Measurements from ENCODE around the gene KRTAP5-1.
"Not testable (repeated sequence)": the region's sequence is repeated elsewhere in the genome, so short reads cannot be mapped to it uniquely, and the experiment has no call there.

The KRTAP5-1 gene, protein sequence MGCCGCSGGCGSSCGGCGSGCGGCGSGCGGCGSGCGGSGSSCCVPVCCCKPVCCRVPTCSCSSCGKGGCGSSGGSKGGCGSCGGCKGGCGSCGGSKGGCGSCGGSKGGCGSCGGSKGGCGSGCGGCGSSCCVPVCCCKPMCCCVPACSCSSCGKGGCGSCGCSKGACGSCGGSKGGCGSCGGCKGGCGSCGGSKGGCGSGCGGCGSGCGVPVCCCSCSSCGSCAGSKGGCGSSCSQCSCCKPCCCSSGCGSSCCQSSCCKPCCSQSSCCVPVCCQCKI

DNA sequence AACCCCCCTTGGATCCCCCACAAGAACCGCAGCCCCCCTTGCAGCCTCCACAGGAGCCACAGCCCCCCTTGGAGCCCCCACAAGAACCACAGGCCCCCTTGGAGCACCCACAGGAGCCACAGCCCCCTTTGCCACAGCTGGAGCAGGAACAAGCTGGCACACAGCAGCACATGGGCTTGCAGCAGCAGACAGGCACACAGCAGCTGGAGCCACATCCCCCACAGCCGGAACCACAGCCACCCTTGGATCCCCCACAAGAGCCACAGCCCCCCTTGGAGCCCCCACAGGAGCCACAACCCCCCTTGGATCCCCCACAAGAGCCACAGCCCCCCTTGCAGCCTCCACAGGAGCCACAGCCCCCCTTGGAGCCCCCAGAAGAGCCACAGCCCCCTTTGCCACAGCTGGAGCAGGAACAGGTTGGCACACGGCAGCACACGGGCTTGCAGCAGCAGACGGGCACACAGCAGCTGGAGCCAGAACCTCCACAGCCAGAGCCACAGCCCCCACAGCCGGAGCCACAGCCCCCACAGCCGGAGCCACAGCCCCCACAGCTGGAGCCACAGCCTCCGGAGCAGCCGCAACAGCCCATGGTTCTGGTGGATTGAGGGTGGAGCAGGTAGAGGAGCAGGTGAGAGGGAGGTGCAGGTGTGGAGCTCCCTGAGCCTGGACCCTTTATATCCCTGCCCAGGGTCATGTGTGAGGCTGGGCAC lies at the start of gene KRTAP5-1:
KRTAP5-1 (minus strand) TSS at position 623 of the 710 bp plus-strand sequence; CDS start at position 589, 34 bp downstream.
- DNase-seq = not testable (repeated sequence)

DNA sequence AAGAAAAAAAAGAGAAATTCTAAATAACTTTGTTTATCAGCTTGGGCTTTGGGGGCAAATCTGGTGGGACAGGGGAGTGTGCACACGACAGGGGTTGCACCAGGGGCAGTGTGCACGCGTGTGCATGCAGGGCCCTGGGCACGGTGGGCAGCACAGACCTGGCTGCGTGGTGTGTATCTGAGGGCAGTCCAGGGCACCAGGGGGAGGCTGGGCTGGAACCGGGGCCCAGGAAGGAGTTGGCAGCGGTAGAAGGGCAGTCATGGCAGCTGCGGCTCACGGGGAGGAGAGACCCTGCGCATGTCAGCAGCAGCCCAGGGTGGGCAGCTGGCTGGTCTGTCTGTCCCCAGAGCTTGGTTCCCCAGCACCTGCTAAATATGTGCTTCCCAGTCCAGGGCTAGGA lies 48.8 kb upstream of the KRTAP5-1 start:
- DNase-seq = no peak

DNA sequence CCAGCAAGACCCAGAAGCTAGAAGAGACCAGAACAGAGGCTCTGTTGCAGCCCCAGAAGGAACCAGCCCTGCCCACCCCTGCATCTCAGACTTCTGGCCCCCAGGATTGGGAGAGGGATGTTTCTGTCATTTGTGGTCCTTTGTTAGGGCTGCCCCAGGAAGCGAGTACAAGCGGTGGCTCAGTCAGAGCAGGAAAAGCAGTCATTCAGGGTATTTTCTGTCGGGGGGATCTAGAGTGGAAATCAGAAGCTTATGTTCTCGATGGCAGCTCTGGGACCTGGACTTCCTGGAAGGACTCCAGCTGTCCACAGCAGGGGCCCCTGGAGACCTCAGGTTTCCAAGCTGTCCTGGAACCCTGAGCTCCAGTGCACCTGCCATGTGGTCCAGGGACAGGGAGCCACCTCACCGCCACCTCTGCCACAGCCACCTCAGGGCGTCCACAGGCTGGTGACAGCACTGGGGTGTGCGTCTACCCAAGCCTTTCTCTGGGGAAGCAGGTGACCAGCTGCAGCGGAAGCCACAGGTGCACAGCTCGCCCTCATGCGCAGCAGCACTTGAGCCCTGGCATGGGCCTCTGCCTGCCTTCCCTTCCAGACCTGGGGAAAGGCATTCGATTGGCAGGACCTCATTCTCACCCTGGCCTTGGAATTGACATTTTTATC lies 47.1 kb upstream of the KRTAP5-1 start:
- DNase-seq = no peak

DNA sequence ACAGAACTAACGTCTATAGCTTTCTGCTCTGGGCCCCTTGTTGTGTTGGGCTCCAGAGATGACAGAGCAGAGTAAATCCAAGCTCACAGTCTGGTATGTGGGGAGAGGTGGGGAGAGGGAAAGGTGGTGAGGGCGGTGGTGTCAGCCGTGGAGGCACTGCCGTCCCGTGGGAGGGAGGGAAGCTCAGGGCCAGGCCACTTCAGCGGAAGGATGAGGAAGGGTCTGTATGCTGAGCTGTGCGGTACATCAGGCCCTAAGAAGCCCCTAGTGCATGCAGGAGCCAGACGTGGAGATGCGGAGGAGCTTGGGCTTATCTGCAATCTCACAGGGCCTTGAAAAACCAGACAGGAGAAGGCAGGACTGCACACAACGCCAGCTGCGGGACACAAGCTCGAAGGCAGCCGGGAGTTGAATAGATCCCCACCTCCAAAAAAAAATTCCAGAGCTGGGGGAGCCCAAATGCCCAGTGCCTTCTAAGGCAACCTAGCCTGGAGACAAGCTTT lies 46.0 kb upstream of the KRTAP5-1 start:
- DNase-seq = no peak

DNA sequence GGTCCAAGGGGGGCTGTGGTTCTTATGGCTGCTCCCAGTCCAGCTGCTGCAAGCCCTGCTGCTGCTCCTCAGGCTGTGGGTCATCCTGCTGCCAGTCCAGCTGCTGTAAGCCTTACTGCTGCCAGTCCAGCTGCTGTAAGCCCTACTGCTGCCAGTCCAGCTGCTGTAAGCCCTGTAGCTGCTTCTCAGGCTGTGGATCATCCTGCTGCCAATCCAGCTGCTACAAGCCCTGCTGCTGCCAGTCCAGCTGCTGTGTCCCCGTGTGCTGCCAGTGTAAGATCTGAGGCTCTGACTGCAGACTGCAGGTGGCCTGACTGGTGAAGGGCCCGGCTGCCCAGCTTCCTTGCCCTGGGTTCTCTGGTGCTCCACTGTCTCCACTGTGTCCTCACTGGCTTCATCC lies 45.2 kb upstream of the KRTAP5-1 start:
- no peak for DNase-seq

DNA sequence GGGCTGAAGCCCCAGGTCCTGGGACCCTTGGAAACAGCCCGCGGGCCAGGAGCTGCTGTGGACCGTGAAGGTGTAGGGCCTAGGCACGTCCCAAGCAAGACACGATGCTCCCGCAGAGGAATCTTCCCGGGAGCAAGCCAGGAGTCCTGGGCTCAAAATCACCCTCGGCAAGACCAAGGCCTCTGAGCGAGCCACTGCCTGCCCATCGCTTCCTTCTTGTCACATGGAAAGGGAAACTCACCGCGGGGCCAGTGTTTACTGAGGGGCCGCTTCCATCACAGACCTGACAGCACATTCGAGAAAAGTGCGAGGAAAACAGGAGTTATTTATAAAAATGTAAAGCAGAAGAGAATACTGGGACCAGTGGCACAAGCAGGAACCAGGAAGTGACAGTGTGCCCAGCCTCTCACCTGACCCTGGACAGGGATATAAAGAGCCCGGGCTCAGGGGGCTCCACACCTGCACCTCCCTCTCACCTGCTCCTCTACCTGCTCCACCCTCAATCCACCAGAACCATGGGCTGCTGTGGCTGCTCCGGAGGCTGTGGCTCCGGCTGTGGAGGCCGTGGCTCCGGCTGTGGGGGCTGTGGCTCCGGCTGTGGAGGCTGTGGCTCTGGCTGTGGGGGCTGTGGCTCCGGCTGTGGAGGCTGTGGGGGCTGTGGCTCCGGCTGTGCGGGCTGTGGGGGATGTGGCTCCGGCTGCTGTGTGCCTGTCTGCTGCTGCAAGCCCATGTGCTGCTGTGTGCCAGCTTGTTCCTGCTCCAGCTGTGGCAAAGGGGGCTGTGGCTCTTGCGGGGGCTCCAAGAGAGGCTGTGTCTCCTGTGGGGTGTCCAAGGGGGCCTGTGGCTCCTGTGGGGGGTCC lies 44.5 kb upstream of the KRTAP5-1 start, which contains the start of gene KRTAP5-5:
KRTAP5-5 (plus strand) TSS at position 450 of the 860 bp plus-strand sequence; CDS start at position 516, 66 bp downstream.
- no peak for DNase-seq

DNA sequence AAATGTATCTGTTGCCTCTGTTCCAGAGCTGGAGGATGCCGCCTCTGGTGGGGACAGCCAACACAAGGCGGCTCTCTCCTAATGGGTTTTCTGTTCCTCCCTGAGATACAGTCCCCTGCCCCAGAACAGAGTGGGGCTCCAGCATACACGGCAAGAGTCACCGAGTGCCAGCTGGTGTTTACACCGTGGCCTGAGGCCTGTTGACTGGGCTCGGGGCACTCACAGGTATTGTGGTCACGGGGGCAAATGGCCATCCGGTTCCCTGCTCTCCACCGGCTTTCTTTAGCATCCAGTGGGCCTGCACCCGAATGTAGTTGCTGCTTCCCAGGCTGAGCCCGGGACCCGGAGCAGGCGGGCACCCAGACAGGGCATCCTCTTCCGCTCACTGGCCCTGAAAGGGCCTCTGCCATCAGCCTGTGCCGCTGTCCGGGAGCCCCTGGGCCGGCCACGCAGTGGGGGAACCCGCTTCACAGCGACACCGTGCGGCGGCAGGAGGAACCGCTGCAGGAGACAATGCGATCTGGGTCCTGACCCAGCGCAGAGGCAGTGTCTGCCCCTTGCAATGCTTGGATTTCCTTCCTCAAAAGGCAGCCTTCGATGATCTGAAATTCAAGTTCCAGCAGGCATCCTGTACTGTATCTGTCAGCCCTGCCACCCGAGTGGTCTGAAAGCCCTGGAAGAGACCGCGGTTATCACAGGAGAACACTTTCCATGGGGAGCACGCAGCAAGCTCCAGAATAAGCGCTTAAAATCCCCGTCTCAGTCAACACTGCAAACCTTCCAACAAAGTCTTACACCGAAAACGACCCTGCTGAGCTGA lies 43.6 kb upstream of the KRTAP5-1 start:
- peak in 39 of 51 donors; percentile 3 to 75 (median 40) for DNase-seq

DNA sequence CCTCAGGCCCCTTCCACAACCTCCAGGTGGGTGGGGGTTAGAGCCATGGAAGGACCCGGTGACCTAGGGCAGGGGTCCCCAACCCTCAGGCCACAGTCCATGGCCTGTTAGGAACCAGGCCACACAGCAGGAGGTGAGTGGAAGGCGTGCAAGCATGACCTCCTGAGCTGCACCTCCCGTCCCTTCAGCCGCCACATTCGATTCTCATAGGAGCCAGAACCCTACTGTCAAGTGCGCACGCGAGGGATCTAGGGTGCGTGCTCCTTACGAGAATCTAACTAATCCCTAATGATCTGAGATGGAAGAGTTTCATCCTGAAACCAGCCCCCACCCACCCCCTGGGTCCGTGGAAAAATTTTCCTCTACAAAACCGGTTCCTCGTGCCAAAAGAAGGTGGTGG lies 40.5 kb upstream of the KRTAP5-1 start:
- DNase-seq = no peak

DNA sequence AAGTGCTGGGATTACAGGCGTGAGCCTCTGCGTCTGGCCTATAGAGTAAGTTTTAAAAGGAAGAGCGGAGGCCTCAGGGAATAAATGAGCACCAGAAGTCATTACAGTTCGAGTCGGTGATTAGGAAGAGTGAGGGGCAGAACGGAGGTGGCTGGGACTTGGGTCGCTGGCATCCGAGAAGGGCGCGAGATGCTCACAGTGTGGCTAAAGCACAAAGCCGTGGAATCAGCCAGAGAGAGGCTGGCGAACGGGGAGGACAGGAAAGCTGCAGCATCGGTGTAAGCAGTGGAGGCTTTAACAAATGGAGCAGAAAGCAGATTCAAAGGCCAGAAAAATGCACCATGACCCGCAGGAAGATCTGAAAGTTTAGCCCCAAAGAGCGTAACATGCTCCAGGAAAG lies 39.5 kb upstream of the KRTAP5-1 start:
- no peak for DNase-seq

DNA sequence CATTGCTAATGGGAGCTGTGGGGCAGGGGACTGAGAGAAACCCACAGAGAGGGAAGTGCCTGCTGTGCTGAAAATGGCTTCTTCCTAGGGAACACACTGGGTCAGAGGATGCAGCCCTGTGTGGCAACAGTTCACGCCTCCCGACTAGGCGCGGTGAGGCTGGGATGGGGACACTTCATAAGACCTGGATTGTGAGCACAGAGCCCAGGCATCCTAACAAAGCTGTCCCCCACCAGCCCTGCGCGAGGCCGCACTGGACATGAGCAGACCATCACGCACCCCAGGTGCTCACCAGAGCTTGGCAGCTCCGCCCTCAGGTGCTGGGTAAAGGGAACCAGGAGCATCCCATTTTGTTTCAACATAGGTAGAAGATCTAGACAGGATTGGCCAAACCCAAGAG lies 38.6 kb upstream of the KRTAP5-1 start:
- no peak for DNase-seq

DNA sequence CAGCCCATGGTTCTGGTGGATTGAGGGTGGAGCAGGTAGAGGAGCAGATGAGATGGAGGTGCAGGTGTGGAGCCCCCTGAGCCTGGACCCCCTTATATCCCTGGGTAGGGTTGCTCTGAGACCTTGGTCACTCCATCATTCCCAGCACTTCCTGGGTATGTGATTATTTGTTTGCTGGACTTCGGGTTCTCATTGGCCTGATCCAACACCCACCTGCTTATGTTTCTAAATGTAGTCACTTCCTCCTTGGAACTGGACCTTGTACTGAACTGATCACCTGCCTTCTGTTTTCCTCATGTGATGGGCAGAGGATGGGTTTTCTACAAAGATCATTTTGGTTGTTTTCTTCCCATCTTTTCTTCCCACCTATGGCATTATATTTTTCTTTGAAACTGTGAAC lies 37.0 kb upstream of the KRTAP5-1 start, which contains the start of gene KRTAP5-4:
KRTAP5-4 (minus strand) TSS at position 53 of the 400 bp plus-strand sequence; CDS start at position 8, 45 bp downstream.
- DNase-seq = no peak

DNA sequence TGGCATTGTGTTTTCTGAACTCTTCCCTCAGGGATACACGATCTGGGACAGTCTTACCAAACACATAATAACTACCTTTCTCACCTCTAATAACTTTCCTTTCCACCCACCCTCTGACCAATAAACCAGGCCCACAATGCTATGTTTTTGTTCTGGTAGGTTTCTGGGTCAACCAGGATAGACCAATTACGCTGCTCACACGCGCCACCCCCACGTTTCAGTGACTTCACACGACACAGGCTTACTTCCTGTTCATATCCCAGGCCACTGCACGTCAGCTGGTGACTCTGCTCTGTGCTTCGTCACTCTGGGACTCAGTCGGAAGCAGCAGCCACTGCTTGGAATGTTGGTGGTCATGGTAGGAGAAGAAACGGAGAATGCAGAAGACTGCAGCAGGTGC lies 34.4 kb upstream of the KRTAP5-1 start:
- DNase-seq = no peak

DNA sequence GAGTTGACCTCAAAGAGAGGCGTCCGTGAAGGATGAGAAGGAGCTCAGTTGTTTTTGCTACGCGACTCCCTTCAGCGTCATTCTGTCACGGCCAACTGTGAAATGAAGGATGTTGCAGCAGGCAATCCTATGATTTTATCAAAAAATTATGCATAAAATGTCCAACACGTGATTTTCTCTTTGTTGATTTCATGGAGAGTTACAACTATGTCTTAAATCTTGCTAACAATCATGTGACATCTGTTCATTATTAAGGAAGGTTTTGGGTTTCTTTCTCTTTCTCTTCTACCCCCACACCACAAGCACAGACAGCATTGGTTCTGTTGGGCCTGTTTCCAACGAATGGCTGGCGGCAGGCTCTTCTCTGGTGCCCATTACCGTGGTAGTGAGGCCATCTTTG lies 33.1 kb upstream of the KRTAP5-1 start:
- DNase-seq = no peak

DNA sequence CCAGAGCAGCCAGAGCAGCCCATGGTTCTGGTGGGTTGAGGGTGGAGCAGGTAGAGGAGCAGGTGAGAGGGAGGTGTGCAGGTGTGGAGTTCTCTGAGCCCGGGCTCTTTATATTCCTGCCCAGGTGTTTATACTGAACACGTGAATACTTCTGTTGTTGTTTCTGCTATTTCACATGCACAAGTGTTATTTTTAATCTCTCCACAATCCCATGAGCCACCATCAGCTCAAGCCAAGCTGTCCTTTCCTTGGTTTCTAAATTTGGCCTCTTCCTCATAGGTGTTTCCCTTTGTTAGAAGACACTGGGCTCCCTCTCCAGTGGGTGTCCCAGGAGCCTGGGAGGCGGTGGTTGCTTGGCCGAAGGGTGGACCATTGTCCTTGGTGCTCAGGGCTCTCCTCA lies 23.3 kb upstream of the KRTAP5-1 start, which contains the start of gene KRTAP5-3:
KRTAP5-3 (minus strand) TSS at position 101 of the 400 bp plus-strand sequence; CDS start at position 23, 78 bp downstream.
- DNase-seq = no peak

DNA sequence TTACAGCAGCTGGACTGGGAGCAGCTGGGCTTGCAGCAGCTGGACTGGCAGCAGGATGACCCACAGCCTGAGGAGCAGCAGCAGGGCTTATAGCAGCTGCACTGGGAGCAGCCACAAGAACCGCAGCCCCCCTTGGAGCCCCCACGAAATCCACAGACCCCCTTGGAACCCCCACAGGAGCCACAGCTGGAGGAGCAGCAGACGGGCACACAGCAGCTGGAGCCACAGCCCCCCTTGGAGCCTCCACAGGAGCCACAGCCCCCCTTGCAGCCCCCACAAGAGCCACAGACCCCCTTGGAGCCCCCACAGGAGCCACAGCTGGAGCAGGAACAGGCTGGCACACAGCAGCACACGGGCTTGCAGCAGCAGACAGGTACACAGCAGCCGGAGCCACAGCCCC lies 22.8 kb upstream of the KRTAP5-1 start:
- not testable (repeated sequence) for DNase-seq

DNA sequence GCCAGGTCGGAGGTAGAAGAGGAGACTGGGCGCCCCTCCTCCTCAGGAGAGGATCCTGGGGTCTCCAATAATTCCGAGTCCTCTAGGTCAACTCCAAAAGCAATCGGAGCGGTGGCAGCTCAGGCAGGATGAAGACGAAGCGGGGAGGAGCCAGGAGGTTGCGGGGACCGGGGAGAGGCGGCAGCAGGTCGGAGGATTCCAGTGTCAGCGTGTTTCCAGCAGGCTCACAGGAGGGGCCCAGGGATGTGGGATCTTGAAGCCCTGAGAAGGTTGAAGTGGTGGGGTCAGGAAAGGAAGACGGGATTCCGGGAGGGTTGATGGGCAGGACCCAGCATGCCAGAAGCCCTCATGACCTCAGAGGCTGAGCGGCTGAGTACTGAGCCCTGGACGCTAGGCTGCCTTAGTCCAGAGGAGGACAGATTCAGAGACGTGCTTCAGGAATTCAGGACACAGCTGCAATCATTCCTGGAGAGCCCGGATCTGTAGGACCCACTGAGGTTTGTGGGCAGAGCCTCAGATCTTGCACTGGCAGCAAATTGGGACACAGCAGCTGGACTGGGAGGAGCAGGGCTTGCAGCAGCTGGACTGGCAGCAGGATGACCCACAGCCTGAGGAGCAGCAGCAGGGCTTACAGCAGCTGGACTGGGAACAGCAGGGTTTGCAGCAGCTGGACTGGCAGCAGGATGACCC lies 22.2 kb upstream of the KRTAP5-1 start:
- DNase-seq = not testable (repeated sequence)

DNA sequence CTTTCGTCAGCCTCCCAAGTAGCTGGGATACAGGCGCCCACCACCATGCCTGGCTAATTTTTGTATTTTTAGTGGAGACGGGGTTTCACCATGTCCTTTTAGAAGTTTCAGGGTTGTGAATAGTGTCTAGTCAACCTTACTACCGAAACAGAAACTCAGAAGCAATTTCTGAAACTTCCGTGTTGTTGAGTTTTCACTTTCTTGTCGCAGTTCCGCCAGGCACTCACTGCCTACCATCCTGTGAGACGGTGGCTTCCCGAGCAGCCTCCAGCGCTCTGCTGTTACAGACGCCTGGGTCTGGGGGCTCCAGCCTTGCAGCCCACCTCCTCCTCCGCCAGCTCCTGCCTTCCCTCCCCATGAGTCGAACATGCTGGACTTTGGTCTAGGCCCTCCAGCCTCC lies 20.8 kb upstream of the KRTAP5-1 start:
- not testable (repeated sequence) for DNase-seq

DNA sequence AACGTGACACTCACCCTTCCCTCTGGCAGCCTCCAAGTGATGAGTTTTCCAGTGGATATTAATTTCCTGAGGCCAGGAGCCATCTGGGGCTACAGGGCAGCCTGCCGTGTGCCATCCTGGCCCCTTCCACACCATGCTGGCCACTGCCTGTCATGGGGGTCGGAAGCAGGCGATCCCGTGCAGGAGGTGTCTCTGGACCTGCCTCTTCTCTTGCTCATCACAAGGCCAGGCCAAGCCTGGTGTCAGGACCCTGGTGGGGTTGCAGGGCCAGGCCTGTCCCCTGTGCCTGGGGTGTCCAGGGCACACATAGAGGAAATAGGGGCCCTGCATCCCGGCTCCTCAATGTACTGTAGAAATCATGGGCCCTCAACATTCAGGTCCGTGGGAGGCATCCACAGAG lies 19.6 kb upstream of the KRTAP5-1 start:
- no peak for DNase-seq

DNA sequence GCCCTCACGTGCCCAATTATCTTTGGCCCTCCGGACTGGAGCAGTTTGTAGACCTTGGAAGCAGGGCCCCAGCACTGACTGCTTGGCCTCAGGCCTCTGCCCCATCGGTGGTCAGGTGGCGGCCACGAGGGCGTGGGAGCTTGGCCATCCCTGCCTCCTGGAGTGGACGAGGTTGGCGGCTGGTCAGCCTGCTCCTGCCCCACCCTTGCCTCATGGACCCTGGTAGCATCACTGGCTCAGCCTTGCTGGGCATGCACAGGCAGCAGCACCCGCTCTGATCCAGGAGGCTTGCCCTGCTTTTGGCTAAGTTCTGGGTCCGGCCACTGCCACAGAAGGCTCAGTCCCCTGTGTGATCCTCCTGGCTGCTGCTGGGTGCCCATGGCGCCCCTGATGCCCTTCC lies 19.1 kb upstream of the KRTAP5-1 start:
- DNase-seq = no peak

All from hypothalamus (tissue), 51 donors.